ENCODE results near the gene C11orf16. TPM values are rescaled to one million over a fixed set of nuclear protein-coding genes. Genes with fewer than 3 reads are reported as not detected.
"Not testable (repeated sequence)": the region's sequence is repeated elsewhere in the genome, so short reads cannot be mapped to it uniquely, and the experiment has no call there.

Gene C11orf16
- total RNA-seq, 1 donor = not detected

- TF ChIP-seq, protein P1, sequence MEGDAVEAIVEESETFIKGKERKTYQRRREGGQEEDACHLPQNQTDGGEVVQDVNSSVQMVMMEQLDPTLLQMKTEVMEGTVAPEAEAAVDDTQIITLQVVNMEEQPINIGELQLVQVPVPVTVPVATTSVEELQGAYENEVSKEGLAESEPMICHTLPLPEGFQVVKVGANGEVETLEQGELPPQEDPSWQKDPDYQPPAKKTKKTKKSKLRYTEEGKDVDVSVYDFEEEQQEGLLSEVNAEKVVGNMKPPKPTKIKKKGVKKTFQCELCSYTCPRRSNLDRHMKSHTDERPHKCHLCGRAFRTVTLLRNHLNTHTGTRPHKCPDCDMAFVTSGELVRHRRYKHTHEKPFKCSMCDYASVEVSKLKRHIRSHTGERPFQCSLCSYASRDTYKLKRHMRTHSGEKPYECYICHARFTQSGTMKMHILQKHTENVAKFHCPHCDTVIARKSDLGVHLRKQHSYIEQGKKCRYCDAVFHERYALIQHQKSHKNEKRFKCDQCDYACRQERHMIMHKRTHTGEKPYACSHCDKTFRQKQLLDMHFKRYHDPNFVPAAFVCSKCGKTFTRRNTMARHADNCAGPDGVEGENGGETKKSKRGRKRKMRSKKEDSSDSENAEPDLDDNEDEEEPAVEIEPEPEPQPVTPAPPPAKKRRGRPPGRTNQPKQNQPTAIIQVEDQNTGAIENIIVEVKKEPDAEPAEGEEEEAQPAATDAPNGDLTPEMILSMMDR (IDR thresholded peaks at IDR 0.05; ENCODE audit: insufficient read depth, low read length) = no peak
- DNase-seq (ENCODE audit: low read depth) = peak; percentile 93
- H3K4me3 ChIP-seq (ENCODE audit: low read depth, low read length) = peak within 1 kb of the TSS; percentile 87
Measured at GRCh38 chr11:8911029-8911823, 21.5 kb downstream of the C11orf16 start, which contains the start of gene AKIP1. AKIP1 (plus strand) TSS chr11:8911189; CDS start chr11:8911450, 261 bp downstream.

DNA sequence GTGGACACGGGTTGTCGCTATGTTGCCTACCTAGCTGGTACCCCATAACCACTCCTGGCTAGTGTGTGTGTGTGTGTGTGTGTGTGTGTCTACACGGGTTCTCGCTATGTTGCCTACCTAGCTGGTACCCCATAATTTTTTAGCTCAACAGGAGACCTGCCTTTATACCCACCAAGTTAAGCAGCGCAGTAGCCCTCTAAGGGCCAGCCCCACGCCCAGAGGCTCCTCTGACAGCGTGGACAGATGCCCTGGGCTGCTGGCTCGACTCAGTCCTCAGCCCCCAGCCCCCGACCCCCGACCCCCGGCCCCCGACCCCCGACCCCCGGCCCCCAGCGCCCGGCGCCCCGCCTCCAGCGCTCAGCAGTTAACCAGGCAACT, 22.1 kb downstream of the C11orf16 start:
- DNase-seq (ENCODE audit: low read depth) = no peak
- TF ChIP-seq, protein P1 (IDR thresholded peaks at IDR 0.05; ENCODE audit: insufficient read depth, low read length) = no peak
- H3K4me3 ChIP-seq (ENCODE audit: low read depth, low read length) = peak overlapping the region; percentile 72

DNA sequence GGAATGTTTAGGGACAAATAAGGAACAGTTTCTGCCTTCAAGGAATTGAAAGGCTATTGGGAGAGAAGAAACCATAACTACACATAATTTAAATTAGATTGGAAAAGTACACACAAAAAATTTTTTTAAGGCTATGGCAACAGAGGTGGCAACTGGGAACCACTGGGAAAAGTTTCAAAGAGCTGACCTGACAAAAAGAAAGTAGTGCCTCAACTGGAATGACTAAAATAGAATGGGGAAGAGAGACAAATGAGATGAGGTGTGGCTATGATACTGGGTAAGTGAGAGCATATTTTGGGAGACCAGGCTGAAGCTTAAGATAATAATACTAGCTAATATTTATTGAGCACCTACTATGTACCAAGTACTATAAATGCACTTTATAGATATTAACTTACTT, 24.6 kb downstream of the C11orf16 start:
- no peak overlapping the region for H3K4me3 ChIP-seq (ENCODE audit: low read depth, low read length)
- no peak for DNase-seq (ENCODE audit: low read depth)
- TF ChIP-seq, protein P1 (IDR thresholded peaks at IDR 0.05; ENCODE audit: insufficient read depth, low read length) = no peak

GRCh38 chr11:8907116-8907515, 25.6 kb downstream of the C11orf16 start:
- DNase-seq (ENCODE audit: low read depth) = no peak
- no peak overlapping the region for H3K4me3 ChIP-seq (ENCODE audit: low read depth, low read length)
- TF ChIP-seq, protein P1 (IDR thresholded peaks at IDR 0.05; ENCODE audit: insufficient read depth, low read length) = no peak

- peak; percentile 93 for DNase-seq (ENCODE audit: low read depth)
- H3K4me3 ChIP-seq (ENCODE audit: low read depth, low read length) = no peak overlapping the region
- TF ChIP-seq, protein P1 (IDR thresholded peaks at IDR 0.05; ENCODE audit: insufficient read depth, low read length) = no peak
Measured at GRCh38 chr11:8905528-8906165, 27.1 kb downstream of the C11orf16 start.

DNA sequence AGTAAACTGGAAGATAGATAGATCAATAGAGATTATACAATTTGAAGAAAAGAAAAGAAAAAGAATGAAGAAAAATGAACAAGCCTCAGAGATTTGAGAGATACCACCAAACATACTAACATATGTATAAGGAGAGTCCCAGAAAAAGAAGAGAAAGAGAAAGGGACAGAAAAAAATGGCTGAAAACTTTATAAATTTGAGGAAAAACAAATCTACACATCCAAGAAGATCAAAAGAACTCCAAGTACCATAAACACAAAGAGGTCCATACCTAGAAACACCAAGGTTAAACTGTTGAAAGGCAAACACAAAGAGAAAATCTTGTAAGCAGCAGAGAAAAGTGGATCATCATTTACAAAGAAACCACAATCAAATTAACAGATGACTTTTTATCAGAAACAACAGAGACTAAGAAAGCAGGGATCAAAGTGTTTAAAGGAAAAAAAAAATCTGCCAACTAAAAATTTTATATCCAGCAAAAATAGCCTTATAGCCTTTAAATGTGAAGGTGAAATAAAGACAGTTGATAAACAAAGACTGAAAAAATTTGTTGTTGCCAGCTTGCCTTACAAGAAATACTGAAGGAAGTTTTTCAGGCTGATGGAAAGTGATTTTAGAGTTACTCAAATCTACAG, 33.5 kb downstream of the C11orf16 start:
- no peak for DNase-seq (ENCODE audit: low read depth)
- no peak overlapping the region for H3K4me3 ChIP-seq (ENCODE audit: low read depth, low read length)
- TF ChIP-seq, protein P1 (IDR thresholded peaks at IDR 0.05; ENCODE audit: insufficient read depth, low read length) = no peak

DNA sequence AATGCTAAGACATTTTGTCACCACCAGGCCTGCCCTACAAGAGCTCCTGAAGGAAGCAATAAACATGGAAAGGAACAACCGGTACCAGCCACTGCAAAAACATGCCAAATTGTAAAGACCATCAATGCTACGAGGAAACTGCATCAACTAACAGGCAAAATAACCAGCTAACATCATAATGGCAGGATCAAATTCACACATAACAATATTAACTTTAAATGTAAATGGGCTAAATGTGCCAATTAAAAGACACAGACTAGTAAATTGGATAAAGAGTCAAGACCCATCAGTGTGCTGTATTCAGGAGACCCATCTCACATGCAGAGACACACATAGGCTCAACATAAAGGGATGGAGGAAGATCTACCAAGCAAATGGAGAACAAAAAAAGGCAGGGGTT, 41.6 kb downstream of the C11orf16 start:
- not testable (repeated sequence) for DNase-seq (ENCODE audit: low read depth); H3K4me3 ChIP-seq (ENCODE audit: low read depth, low read length)
